Right lobe of liver (tissue), 6 donors: ENCODE results near the gene ARFGEF3. TPM values are rescaled to one million over a fixed set of nuclear protein-coding genes. Genes with fewer than 3 reads are reported as not detected.

Experiments used
- ATAC-seq, 4 donors: fragments of 200-7000 bp; cut with Tn5 transposase; one replicate each; pipeline ENCODE4 v1.9.1; 2020; ENCODE audit warnings: mild to moderate bottlenecking in 4 of 4, moderate library complexity in 4 of 4
- DNase-seq, 3 donors: peaks; one replicate each; pipeline ENCODE4 v3.0.0-alpha.2; 2020
- H3K27ac ChIP-seq, 3 donors: fragments of 200-600 bp; one replicate each; pipeline ENCODE4 v1.8.0; 2022
- H3K27me3 ChIP-seq, 2 donors: fragments of 200-600 bp; one replicate each; pipeline ENCODE4 v1.8.0; 2022
- H3K36me3 ChIP-seq, 4 donors: fragments of 200-600 bp; sonication (generic) in 1 of 4; one replicate each; pipeline versions ENCODE4 v1.5.1 to v1.8.0; 2017 to 2022; ENCODE audit warnings: control low read depth in 1 of 4
- H3K4me1 ChIP-seq, 4 donors: fragments of 200-600 bp; sonication (generic) in 1 of 4; one replicate each; pipeline versions ENCODE4 v1.5.1 to v1.8.0; 2017 to 2022; ENCODE audit warnings: control low read depth in 1 of 4
- H3K4me3 ChIP-seq, 3 donors: fragments of 200-600 bp; one replicate each; pipeline ENCODE4 v1.8.0; 2022
- H3K9me3 ChIP-seq, 4 donors: fragments of 200-600 bp; sonication (generic) in 1 of 4; one replicate each; pipeline versions ENCODE4 v1.5.1 to v1.8.0; 2017 to 2022; ENCODE audit warnings: control low read depth in 1 of 4
- CTCF ChIP-seq, 4 donors: fragments of 200-600 bp in 3 of 4; fragments of 450-650 bp in 1 of 4; IDR thresholded peaks; one replicate each; pipeline versions ENCODE4 v1.5.1 to v1.8.0; 2016 to 2022; ENCODE audit warnings: antibody characterized with exemption in 4 of 4, mild to moderate bottlenecking in 2 of 4
- POLR2A ChIP-seq: fragments of 450-650 bp; IDR thresholded peaks from one replicate; pipeline ENCODE4 v1.6.1; 2017; ENCODE audit warnings: antibody characterized with exemption, mild to moderate bottlenecking
- WGBS: methylation state at CpG from one replicate; pipeline ENCODE4 v1.1.6; 2018; ENCODE audit warnings: low coverage, low lambda C conversion rate; ENCODE audit not compliant: insufficient coverage; ENCODE audit errors: missing lambda C conversion rate; 5-methylcytosine and 5-hydroxymethylcytosine counted together
- intact Hi-C, 2 donors: fragments of 100-400 bp; cut with DNase I; formaldehyde crosslinking; loops; one replicate each; pipeline versions ENCODE4 v1.11.2 to v1.14.1; 2022
- small RNA-seq, 2 experiments: library from RNA; depleted of rRNA; stranded (forward); fragments of <200 nt; gene quantifications; one replicate each; pipeline ENCODE3, GENCODE V24; 2016
- total RNA-seq, 6 experiments: library from RNA; depleted of rRNA in 2 of 6; stranded (reverse); fragments of >200 nt in 2 of 6; fragmentation: NEBNext Ultra II Directional in 3 of 6; extraction: Animal tissue kit (Norgen Biotek cat#: 25700) in 3 of 6; gene quantifications; one replicate each; pipeline versions ENCODE4 v1.1.0 to v1.2.4, GENCODE V29; 2016 to 2023
- donor health status: DM: no; HTN: yes; CAD: no.
- donor health status: DM: no; HTN: no; CAD: no.
- donor health status: DM: no; HTN: no; CAD: no.
- donor health status: DM: no; HTN: yes; CAD: no.
- donor health status: DM: no; HTN: yes; CAD: no.

Gene ARFGEF3
- total RNA-seq, 6 experiments from 2014 or later = 0.07 to 2.0 (median 0.24) TPM

- intact Hi-C loops = no loop called here
These were observed 225.2 kb downstream of the ARFGEF3 start for GRCh38 chr6:138386897-138387296.

GRCh38 chr6:138387577-138388368 is 226.0 kb downstream of the ARFGEF3 start:
- no peak overlapping the region for H3K4me3 ChIP-seq
- peak; percentile 91 to 95 (median 94) for ATAC-seq
- peaks cover 0 to 14% (median 4%) of the 10 kb centered on the region in 4 donors for H3K4me1 ChIP-seq
- H3K27ac ChIP-seq = peak overlapping the region in 2 of 3 donors; percentile 7 to 45
- 35% methylated on average over 6 of the region's 8 CpGs for WGBS
- intact Hi-C loops = no loop called here
- no peak for TF ChIP-seq POLR2A
- no peak for TF ChIP-seq CTCF (IDR thresholded peaks at IDR 0.05)
- no peak for DNase-seq
- H3K27me3 ChIP-seq = no peaks in the 10 kb centered on the region
- H3K9me3 ChIP-seq = no peaks in the 10 kb centered on the region
- H3K36me3 ChIP-seq = no peaks in the 10 kb centered on the region

More at GRCh38 chr6:138386897-138387296, 225.2 kb downstream of the ARFGEF3 start:
- Histone ChIP-seq H3K9me3 (no peaks in the 10 kb centered on the region), H3K4me3 (no peak overlapping the region), H3K27me3 (no peaks in the 10 kb centered on the region), H3K27ac (peak overlapping the region in 1 of 3 donors; percentile 45), H3K4me1 (peaks cover 0 to 14% (median 4%) of the 10 kb centered on the region in 4 donors), H3K36me3 (no peaks in the 10 kb centered on the region)
- no peak for DNase-seq
- peak in 1 of 4 donors; percentile 46 for ATAC-seq
- 69% methylated on average over 3 of the region's 3 CpGs for WGBS
- TF ChIP-seq POLR2A = no peak
- no peak for TF ChIP-seq CTCF (IDR thresholded peaks at IDR 0.05)

- ATAC-seq = no peak
- TF ChIP-seq CTCF (IDR thresholded peaks at IDR 0.05) (no peak), POLR2A (no peak)
- 90% methylated on average over 3 of the region's 5 CpGs for WGBS
These were observed 227.8 kb downstream of the ARFGEF3 start for GRCh38 chr6:138389551-138389950.

More at GRCh38 chr6:138389551-138389950, 227.8 kb downstream of the ARFGEF3 start:
- Histone ChIP-seq H3K27ac (no peak overlapping the region), H3K4me3 (no peak overlapping the region), H3K9me3 (no peaks in the 10 kb centered on the region), H3K36me3 (no peaks in the 10 kb centered on the region), H3K4me1 (peaks cover 0 to 14% (median 4%) of the 10 kb centered on the region in 4 donors), H3K27me3 (no peaks in the 10 kb centered on the region)
- DNase-seq = no peak
- intact Hi-C loops = no loop called here

Small RNA genes within 50 kb of the gene (small RNA-seq; reads per million reads assigned to genes)
- 0 reads per million in 2 experiments for gene AL031003.1

Other genes starting within 250 kb of the ARFGEF3 start
- 10 to 100 TPM; 27.9 to 61.6 (median 45.7) TPM for gene PERP, start 54.5 kb upstream of the ARFGEF3 start, total RNA-seq
- not detected for gene PBOV1, start 56.6 kb downstream of the ARFGEF3 start, total RNA-seq
- gene SMIM28, start 216.0 kb downstream of the ARFGEF3 start, total RNA-seq = not detected
- gene HEBP2, start 242.3 kb downstream of the ARFGEF3 start, total RNA-seq = 10 to 100 TPM; 37.3 to 69.2 (median 53.0) TPM